A549 (cell line): Measurements from ENCODE around the gene DBNDD1. TPM values are rescaled to one million over a fixed set of nuclear protein-coding genes. Genes with fewer than 3 reads are reported as not detected.

Experiments
- ATAC-seq, 2 experiments: fragments of 200-7000 bp in 1 of 2; fragments of >200 bp in 1 of 2; cut with Nextera tagmentation in 1 of 2; cut with Tn5 transposase in 1 of 2; 3 replicates each; pipeline versions ENCODE4 v1.8.0 to v1.9.1; 2018 to 2020; ENCODE audit warnings: mild to moderate bottlenecking in 1 of 2, moderate library complexity in 1 of 2
- CTCF ChIA-PET: fragments of 300-600 bp; sonication (Branson Sonifier 250); formaldehyde crosslinking; extraction: SDS; loops from one replicate; lab custom pipeline; 2021; ENCODE audit warnings: antibody characterized with exemption, inconsistent platforms; lab: Yijun Ruan, JAX
- POLR2A ChIA-PET: fragments of 350-600 bp; formaldehyde crosslinking; extraction: SDS; loops from one replicate; lab custom pipeline; 2021; ENCODE audit warnings: antibody characterized with exemption, inconsistent platforms; lab: Yijun Ruan, JAX
- DNase-seq, 2 experiments: peaks; one replicate each; pipeline versions ENCODE4 v3.0.0 to v3.0.0-alpha.2; 2011 to 2016; ENCODE audit warnings: low read depth in 1 of 2, low spot score in 1 of 2
- FAIRE-seq: peaks from 2 replicates; lab custom pipeline; 2011; peaks lifted over from hg19 to GRCh38; lab: Jason Lieb, UNC
- H3K27ac ChIP-seq, 2 experiments: fragments of >200 bp; sonication (Bioruptor Twin); formaldehyde crosslinking; 3 replicates each; pipeline ENCODE4 v1.5.1; 2016 to 2017
- H3K4me1 ChIP-seq: fragments of >200 bp; sonication (Bioruptor Twin); formaldehyde crosslinking; 3 replicates; pipeline ENCODE4 v1.6.1; 2016
- H3K4me2 ChIP-seq: fragments of >200 bp; sonication (Bioruptor Twin); formaldehyde crosslinking; 3 replicates; pipeline ENCODE4 v1.6.1; 2016
- H3K4me3 ChIP-seq: fragments of >200 bp; sonication (Bioruptor Twin); formaldehyde crosslinking; 3 replicates; pipeline ENCODE4 v1.5.1; 2016
- H3K9me3 ChIP-seq: fragments of >200 bp; sonication (Bioruptor Twin); formaldehyde crosslinking; 3 replicates; pipeline ENCODE4 v1.6.1; 2016
- CBX8 ChIP-seq: fragments of 200-600 bp; sonication (generic); IDR thresholded peaks from 2 replicates; pipeline ENCODE4 v1.6.1; 2016
- CHD4 ChIP-seq: fragments of 200-600 bp; sonication (generic); IDR thresholded peaks from 2 replicates; pipeline ENCODE4 v1.6.1; 2016; ENCODE audit warnings: antibody characterized with exemption, mild to moderate bottlenecking, borderline replicate concordance
- EHF ChIP-seq: fragments of 250-450 bp; sonication (Bioruptor Pico); IDR thresholded peaks from 2 replicates; pipeline ENCODE4 v1.5.0; 2020; ENCODE audit warnings: mild to moderate bottlenecking
- EHMT2 ChIP-seq: fragments of 200-600 bp; sonication (generic); IDR thresholded peaks from 2 replicates; pipeline ENCODE4 v1.6.1; 2016; ENCODE audit warnings: antibody characterized with exemption, low read depth, mild to moderate bottlenecking, moderate library complexity
- GATA3 ChIP-seq: IDR thresholded peaks from 2 replicates; pipeline ENCODE4 v1.6.1; 2012; ENCODE audit warnings: borderline replicate concordance
- JUN ChIP-seq, 2 experiments: fragments of >200 bp; sonication (Bioruptor Twin); formaldehyde crosslinking; IDR thresholded peaks; 2 replicates in 1 of 2; 3 replicates in 1 of 2; pipeline ENCODE4 v1.6.1; 2016 to 2017
- PBX3 ChIP-seq: IDR thresholded peaks from 2 replicates; pipeline ENCODE4 v1.6.1; 2012
- PHF8 ChIP-seq: fragments of 200-600 bp; sonication (generic); IDR thresholded peaks from 2 replicates; pipeline ENCODE4 v1.6.1; 2016; ENCODE audit warnings: low read depth, mild to moderate bottlenecking, antibody characterized with exemption, moderate library complexity, borderline replicate concordance
- RAD21 ChIP-seq, 2 experiments: fragments of >200 bp in 1 of 2; sonication (Bioruptor Twin) in 1 of 2; formaldehyde crosslinking in 1 of 2; IDR thresholded peaks in 1 of 2; conservative IDR thresholded peaks in 1 of 2; 2 replicates in 1 of 2; 3 replicates in 1 of 2; pipeline ENCODE4 v1.6.1; 2012 to 2018; ENCODE audit warnings: inconsistent platforms in 1 of 2
- RCOR1 ChIP-seq: fragments of 150-350 bp; IDR thresholded peaks from 2 replicates; pipeline ENCODE4 v1.6.1; 2014; ENCODE audit warnings: antibody characterized with exemption, low read length, low read depth
- RNF2 ChIP-seq: fragments of 200-600 bp; sonication (generic); IDR thresholded peaks from 2 replicates; pipeline ENCODE4 v1.6.1; 2016; ENCODE audit warnings: low read depth, mild to moderate bottlenecking, antibody characterized with exemption, moderate library complexity, borderline replicate concordance
- TFCP2L1 ChIP-seq: fragments of 250-450 bp; sonication (Bioruptor Pico); IDR thresholded peaks from 2 replicates; pipeline ENCODE4 v1.5.0; 2021; ENCODE audit warnings: mild to moderate bottlenecking
- TP53 ChIP-seq: fragments of 250-450 bp; sonication (Bioruptor Pico); IDR thresholded peaks from 2 replicates; pipeline ENCODE4 v1.5.0; 2021; ENCODE audit warnings: mild to moderate bottlenecking, moderate library complexity
- ZNF302 ChIP-seq: fragments of 250-450 bp; sonication (Bioruptor Pico); IDR thresholded peaks from 2 replicates; pipeline ENCODE4 v1.9.0; 2021; ENCODE audit warnings: inconsistent platforms, mild to moderate bottlenecking, moderate library complexity
- WGBS: methylation state at CpG from one replicate; pipeline ENCODE4 v1.1.6; 2017; ENCODE audit errors: missing lambda C conversion rate; 5-methylcytosine and 5-hydroxymethylcytosine counted together
- polyA plus RNA-seq, 4 experiments: library from polyadenylated mRNA; depleted of rRNA in 3 of 4; stranded (reverse); fragments of >200 nt; fragmentation: RNase III in 1 of 4; extraction: RNeasy Plus Mini Kit Qiagen cat#74134 plus additional on column Dnase treatment in 1 of 4; gene quantifications; 2 replicates in 3 of 4; 3 replicates in 1 of 4; pipeline ENCODE4 v1.2.3, GENCODE V29; 2011 to 2017

Gene DBNDD1
- polyA plus RNA-seq, 2 of the 4 experiments (the other 2 are of a cell fraction): 23.0 to 43.8 TPM

DNA sequence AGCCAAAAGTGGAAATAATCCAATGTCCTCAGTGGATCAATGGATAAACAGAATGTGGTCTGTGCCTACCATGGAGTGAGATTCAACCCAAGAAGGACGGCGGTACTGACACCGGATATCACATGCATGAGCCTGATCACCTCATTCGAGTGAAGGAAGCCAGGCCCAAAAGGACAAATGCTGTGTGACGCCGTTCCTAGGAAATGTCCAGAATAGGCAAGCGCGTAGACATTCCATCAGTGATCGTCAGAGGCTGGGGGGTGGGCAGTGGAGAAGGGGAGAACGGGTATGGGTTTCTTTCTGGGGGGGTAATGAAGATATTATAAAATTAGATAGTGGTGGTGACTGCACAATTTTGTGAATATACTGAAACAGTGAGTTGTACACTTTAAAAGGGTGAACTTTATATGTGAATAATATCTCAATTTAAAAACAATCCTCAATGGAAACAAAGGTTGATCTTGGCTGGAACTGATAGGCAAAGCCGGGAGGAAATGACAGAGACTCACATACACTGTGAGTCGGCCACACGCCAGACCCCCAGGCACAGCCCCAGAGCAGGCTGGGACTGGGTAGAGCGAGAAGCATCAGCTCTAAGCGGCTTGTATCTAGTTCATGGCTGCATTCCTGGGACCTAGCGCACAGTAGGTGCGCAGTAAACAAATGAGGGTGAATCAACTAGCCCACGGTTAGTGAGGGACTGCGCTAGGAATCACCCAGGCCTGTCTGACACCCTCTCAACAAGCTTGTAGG is 3.5 kb downstream of the DBNDD1 start (continued):
- TF ChIP-seq RNF2: no peak
- no peak for TF ChIP-seq CBX8
- TF ChIP-seq GATA3: no peak
- no peak for TF ChIP-seq ZNF302 (CRISPR knock-in tag)
- TF ChIP-seq, all 56 proteins: peak for 0

DNA sequence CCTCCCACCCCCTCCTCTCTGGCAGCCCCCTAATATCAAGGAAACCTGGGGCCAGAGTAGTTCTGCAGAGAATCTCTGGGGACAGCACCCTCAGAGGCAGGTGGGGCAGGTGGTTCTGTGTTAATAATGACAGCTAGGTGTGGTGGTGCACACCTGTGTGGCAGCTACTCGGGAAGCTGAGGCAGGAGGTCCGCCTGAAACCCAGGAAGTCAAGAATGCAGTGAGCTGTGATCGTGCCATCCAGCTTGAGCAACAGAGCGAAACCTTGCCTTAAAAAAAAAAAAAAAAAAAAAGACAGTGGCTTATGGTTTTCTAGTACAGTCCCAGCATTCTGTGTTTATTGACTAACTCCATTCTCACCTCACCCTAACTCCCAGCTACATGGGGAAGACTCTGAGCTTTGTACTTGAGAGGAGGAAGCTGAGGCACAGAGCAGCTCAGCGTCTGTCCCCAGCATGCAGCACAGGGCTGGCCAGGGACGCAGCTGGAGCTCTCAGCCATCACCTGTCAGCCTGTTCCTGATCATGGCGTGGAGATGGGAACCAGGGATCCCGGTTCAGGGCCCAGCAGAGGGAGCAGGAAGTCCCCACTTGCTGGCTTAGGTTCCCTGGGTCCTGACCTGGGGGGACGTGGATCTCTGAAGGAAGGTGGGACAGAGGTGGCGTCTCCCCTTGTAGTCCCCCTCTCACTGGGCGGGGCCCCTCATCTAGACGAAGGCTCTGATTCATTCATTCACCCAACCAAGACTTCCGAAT is 6.1 kb downstream of the DBNDD1 start:
- H3K27ac ChIP-seq: no peak overlapping the region
- ChIA-PET CTCF (interaction anchor here (0.7 to 1.4 kb wide), 4 partner anchors 7 to 11 kb away, joined by 3 to 5 read pairs (median 4); no protein-coding TSS in a partner anchor), POLR2A (interaction anchor here (0.6 kb wide), 1 partner anchor 11 kb away, joined by 4 read pairs; no protein-coding TSS in a partner anchor)
- no peak overlapping the region for H3K4me3 ChIP-seq
- DNase-seq: no peak
- WGBS: 78% methylated on average over 13 of the region's 13 CpGs
- TF ChIP-seq PBX3: no peak
- ATAC-seq: no peak
- FAIRE-seq: no peak
- no peaks in the 10 kb centered on the region for H3K9me3 ChIP-seq
- no peak overlapping the region for H3K4me2 ChIP-seq
- peaks cover 4% of the 10 kb centered on the region for H3K4me1 ChIP-seq

DNA sequence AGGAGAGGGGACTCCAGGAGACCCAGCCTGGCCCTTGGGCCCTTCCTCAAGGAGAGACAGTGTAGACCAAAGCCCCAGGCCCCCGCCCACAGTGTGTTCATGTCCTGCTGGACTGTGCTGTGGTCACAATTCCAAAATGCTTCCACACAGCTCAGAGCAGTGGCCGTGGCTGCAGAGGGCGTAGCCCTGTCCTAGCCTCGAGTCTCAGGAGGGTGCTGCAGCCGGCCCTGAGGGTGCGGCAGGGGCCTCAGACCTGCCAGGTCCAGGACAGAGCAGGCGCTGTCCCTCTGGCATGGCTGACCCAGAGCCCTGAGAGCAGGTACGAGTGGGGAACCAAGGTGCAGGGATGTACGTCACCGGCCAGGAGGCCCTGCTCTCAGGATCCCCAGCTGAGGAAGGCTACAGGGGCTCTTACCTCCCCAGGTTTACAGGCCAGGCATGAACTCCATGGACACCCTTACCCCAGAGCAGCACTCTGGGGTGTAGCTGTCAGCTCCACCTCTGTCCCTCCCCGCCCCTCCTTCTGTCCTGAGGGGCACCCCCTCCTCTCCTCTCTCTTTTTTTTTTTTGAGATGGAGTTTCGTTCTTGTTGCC is 7.3 kb downstream of the DBNDD1 start:
- no peaks in the 10 kb centered on the region for H3K9me3 ChIP-seq
- no peak for FAIRE-seq
- ChIA-PET POLR2A (no interaction called here), CTCF (interaction anchor here (1.0 to 1.4 kb wide), 2 partner anchors 8 to 10 kb away, joined by 4 to 5 read pairs; no protein-coding TSS in a partner anchor)
- H3K4me3 ChIP-seq: no peak overlapping the region
- no peak for ATAC-seq
- H3K4me1 ChIP-seq: no peaks in the 10 kb centered on the region
- no peak for TF ChIP-seq ZNF302 (CRISPR knock-in tag)
- no peak overlapping the region for H3K27ac ChIP-seq
- no peak for DNase-seq
- no peak overlapping the region for H3K4me2 ChIP-seq
- WGBS: 92% methylated on average over 3 of the region's 12 CpGs

GRCh38 chr16:90011508-90011819 is 7.8 kb downstream of the DBNDD1 start:
- Histone ChIP-seq H3K9me3 (no peaks in the 10 kb centered on the region), H3K4me3 (no peak overlapping the region), H3K4me1 (no peaks in the 10 kb centered on the region), H3K4me2 (no peak overlapping the region), H3K27ac (no peak overlapping the region)
- TF ChIP-seq TFCP2L1: no peak
- TF ChIP-seq PHF8: no peak
- no peak for TF ChIP-seq ZNF302 (CRISPR knock-in tag)
- no peak for TF ChIP-seq RCOR1
- no peak for TF ChIP-seq EHMT2
- no peak for TF ChIP-seq RAD21 (conservative IDR thresholded peaks at IDR 0.05 in 1 of 2, IDR thresholded peaks at IDR 0.05 in 1 of 2)
- TF ChIP-seq CHD4: no peak
- TF ChIP-seq JUN (IDR thresholded peaks at IDR 0.05): no peak
- no peak for TF ChIP-seq TP53 (CRISPR knock-in tag)
- TF ChIP-seq EHF: no peak
- no peak for DNase-seq
- POLR2A ChIA-PET: no interaction called here
- ATAC-seq: no peak
- whole genome bisulfite sequencing: 95% methylated on average over 2 of the region's 11 CpGs
- FAIRE-seq: no peak
- CTCF ChIA-PET: no interaction called here
